Thyroid gland (tissue), 4 donors: Measurements from ENCODE around the gene SLC24A3.

Source experiments
- POLR2A ChIP-seq, 2 donors: fragments of 450-650 bp; IDR thresholded peaks; one replicate each; pipeline ENCODE4 v1.6.1; 2017; ENCODE audit warnings: antibody characterized with exemption in 2 of 2, mild to moderate bottlenecking in 2 of 2, moderate library complexity in 1 of 2
- TF ChIP-seq, protein P1 (sequence below), 6 experiments: fragments of 200-600 bp in 3 of 6; fragments of 450-650 bp in 3 of 6; sonication (generic) in 3 of 6; IDR thresholded peaks; one replicate each; pipeline ENCODE4 v1.5.1; 2016 to 2019; ENCODE audit warnings: antibody characterized with exemption in 6 of 6, mild to moderate bottlenecking in 2 of 6, inconsistent platforms in 1 of 6, moderate library complexity in 1 of 6

DNA sequence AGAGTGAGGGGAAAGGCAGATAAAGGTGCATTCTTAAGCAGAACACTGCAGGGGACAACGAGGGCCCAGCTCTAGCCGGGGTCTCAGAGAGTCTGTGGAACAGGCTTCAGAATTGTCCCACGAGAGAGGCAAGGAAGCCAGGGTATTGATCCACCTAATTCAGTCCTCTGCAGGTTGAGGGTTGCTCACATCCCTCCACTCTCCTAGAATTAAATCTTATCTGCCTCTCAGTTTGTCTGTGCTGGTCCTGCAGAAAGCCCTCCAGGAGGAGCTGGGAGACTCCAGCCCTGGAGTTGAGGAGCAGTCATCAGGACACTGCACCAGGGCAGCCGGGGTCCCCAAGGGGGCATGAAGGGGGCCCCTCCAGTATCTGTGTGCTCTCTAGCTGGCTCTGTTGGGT, 39.1 kb downstream of the SLC24A3 start:
- TF ChIP-seq, protein P1, sequence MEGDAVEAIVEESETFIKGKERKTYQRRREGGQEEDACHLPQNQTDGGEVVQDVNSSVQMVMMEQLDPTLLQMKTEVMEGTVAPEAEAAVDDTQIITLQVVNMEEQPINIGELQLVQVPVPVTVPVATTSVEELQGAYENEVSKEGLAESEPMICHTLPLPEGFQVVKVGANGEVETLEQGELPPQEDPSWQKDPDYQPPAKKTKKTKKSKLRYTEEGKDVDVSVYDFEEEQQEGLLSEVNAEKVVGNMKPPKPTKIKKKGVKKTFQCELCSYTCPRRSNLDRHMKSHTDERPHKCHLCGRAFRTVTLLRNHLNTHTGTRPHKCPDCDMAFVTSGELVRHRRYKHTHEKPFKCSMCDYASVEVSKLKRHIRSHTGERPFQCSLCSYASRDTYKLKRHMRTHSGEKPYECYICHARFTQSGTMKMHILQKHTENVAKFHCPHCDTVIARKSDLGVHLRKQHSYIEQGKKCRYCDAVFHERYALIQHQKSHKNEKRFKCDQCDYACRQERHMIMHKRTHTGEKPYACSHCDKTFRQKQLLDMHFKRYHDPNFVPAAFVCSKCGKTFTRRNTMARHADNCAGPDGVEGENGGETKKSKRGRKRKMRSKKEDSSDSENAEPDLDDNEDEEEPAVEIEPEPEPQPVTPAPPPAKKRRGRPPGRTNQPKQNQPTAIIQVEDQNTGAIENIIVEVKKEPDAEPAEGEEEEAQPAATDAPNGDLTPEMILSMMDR (IDR thresholded peaks at IDR 0.05) = no peak
- no peak for TF ChIP-seq POLR2A (IDR thresholded peaks at IDR 0.05)
